Cardiac atrium fibroblast (primary cell): ENCODE data around the gene TBCEL. TPM values are rescaled to one million over a fixed set of nuclear protein-coding genes. Genes with fewer than 3 reads are reported as not detected.

Experiments
- total RNA-seq: library from RNA; depleted of rRNA; stranded (reverse); fragments of >200 nt; gene quantifications from 2 replicates; pipeline ENCODE4 v1.2.3, GENCODE V29; 2015

The TBCEL gene
- total RNA-seq: 17.1 and 19.6 TPM in 2 replicates

GRCh38 chr11:121023848-121024751 lies at the start of gene TBCEL:
TBCEL (plus strand) TSS chr11:121024102; CDS start chr11:121045691, 21,589 bp downstream.

GRCh38 chr11:121100943-121101342 lies 77.0 kb downstream of the TBCEL start, which contains the start of gene TECTA:
TECTA (plus strand) TSS chr11:121101243; CDS start chr11:121102666, 1,423 bp downstream.

Other genes starting within 250 kb of the TBCEL start
- gene TECTA, start 77.1 kb downstream of the TBCEL start, total RNA-seq: under 0.01 and 0.65 TPM in 2 replicates